Erythroblast (primary cell): ENCODE results near the gene IQCF2.
"Not testable (repeated sequence)": the region's sequence is repeated elsewhere in the genome, so short reads cannot be mapped to it uniquely, and the experiment has no call there.

Source experiments
- DNase-seq, 2 experiments: peaks; one replicate each; lab custom pipeline; 2025; lab: John Stamatoyannopoulos, UW
- GATA1 ChIP-seq: IDR thresholded peaks from 2 replicates; pipeline ENCODE4 v1.6.1; 2011; ENCODE audit warnings: low read depth, mild to moderate bottlenecking, control low read depth, low read length, moderate library complexity
- POLR2A ChIP-seq: IDR thresholded peaks from 2 replicates; pipeline ENCODE4 v1.6.1; 2011; ENCODE audit warnings: mild to moderate bottlenecking, low read length

Gene IQCF2

GRCh38 chr3:51894391-51894790 lies 33.0 kb downstream of the IQCF2 start:
- no peak for TF ChIP-seq GATA1
- TF ChIP-seq POLR2A, result no peak
- DNase-seq, result no peak

- TF ChIP-seq GATA1 (no peak), POLR2A (no peak)
Measured at GRCh38 chr3:51894939-51895338, 33.5 kb downstream of the IQCF2 start.

GRCh38 chr3:51896607-51897305 lies 35.3 kb downstream of the IQCF2 start:
- DNase-seq, result no peak

More at GRCh38 chr3:51894939-51895338, 33.5 kb downstream of the IQCF2 start:
- DNase-seq, result no peak

GRCh38 chr3:51897391-51897790 lies 36.0 kb downstream of the IQCF2 start:
- DNase-seq, result no peak
- TF ChIP-seq POLR2A, result no peak
- TF ChIP-seq GATA1, result no peak

More at GRCh38 chr3:51896607-51897305, 35.3 kb downstream of the IQCF2 start:
- TF ChIP-seq GATA1 (no peak), POLR2A (no peak)

GRCh38 chr3:51900043-51900442 lies 38.6 kb downstream of the IQCF2 start:
- not testable (repeated sequence) for DNase-seq

GRCh38 chr3:51902361-51902760 lies 40.9 kb downstream of the IQCF2 start:
- not testable (repeated sequence) for DNase-seq

GRCh38 chr3:51904034-51904823 lies 42.8 kb downstream of the IQCF2 start:
- no peak for TF ChIP-seq GATA1
- TF ChIP-seq POLR2A, result no peak
- no peak for DNase-seq

- TF ChIP-seq POLR2A, result no peak
- no peak for TF ChIP-seq GATA1
- no peak for DNase-seq
Measured at GRCh38 chr3:51908026-51908425, 46.6 kb downstream of the IQCF2 start.
